SK-N-SH (cell line): ENCODE measurements around the gene CDK6. TPM values are rescaled to one million over a fixed set of nuclear protein-coding genes. Genes with fewer than 3 reads are reported as not detected.

Source experiments
- CTCF ChIA-PET: fragments of 300-600, 350-600 bp; formaldehyde crosslinking; extraction: SDS; loops from one replicate; lab custom pipeline; 2021; lab: Yijun Ruan, JAX
- POLR2A ChIA-PET: fragments of 350-600 bp; sonication (Branson Sonifier 250); formaldehyde crosslinking; extraction: SDS; loops from one replicate; lab custom pipeline; 2020; ENCODE audit warnings: antibody characterized with exemption, inconsistent platforms; lab: Yijun Ruan, JAX
- DNase-seq: peaks from one replicate; pipeline ENCODE4 v3.0.0; 2012
- H2AFZ ChIP-seq: fragments of 200-600 bp; sonication (generic); 2 replicates; pipeline ENCODE4 v1.8.1; 2016; ENCODE audit warnings: antibody characterized with exemption, mild to moderate bottlenecking, low read depth
- H3F3A ChIP-seq: fragments of 200-600 bp; sonication (generic); replicated peaks from 2 replicates; pipeline ENCODE3; 2016; ENCODE audit warnings: antibody characterized with exemption, mild to moderate bottlenecking; ENCODE audit not compliant: insufficient read depth
- H3K27ac ChIP-seq, 2 experiments: fragments of 200-500 bp in 1 of 2; fragments of 200-600 bp in 1 of 2; sonication (Bioruptor generic) in 1 of 2; sonication (generic), shearing (Covaris generic) in 1 of 2; 2 replicates each; pipeline versions ENCODE4 v1.5.1 to v1.6.1; 2014 to 2016; ENCODE audit warnings: low read depth in 2 of 2, inconsistent platforms in 1 of 2, low read length in 1 of 2, mild to moderate bottlenecking in 1 of 2, mixed read lengths in 1 of 2
- H3K27me3 ChIP-seq: fragments of 200-600 bp; sonication (generic), shearing (Covaris generic); 2 replicates; pipeline ENCODE4 v1.6.1; 2016; ENCODE audit warnings: mixed run types; ENCODE audit not compliant: insufficient read depth
- H3K36me3 ChIP-seq, 2 experiments: fragments of 200-500 bp in 1 of 2; fragments of 200-600 bp in 1 of 2; sonication (Bioruptor generic) in 1 of 2; sonication (generic) in 1 of 2; replicated peaks in 1 of 2; 2 replicates each; pipeline versions ENCODE3 to v1.5.1; 2014 to 2016; ENCODE audit warnings: low read length in 1 of 2, mild to moderate bottlenecking in 1 of 2; ENCODE audit not compliant: insufficient read depth in 2 of 2, control insufficient read depth in 1 of 2
- H3K4me1 ChIP-seq, 2 experiments: fragments of 200-500 bp in 1 of 2; fragments of 200-600 bp in 1 of 2; sonication (Bioruptor generic) in 1 of 2; sonication (generic), shearing (Covaris generic) in 1 of 2; 2 replicates each; pipeline versions ENCODE4 v1.5.1 to v1.6.1; 2014 to 2016; ENCODE audit warnings: low read depth in 1 of 2, low read length in 1 of 2, mixed run types in 1 of 2; ENCODE audit not compliant: insufficient read depth in 2 of 2, control insufficient read depth in 1 of 2
- H3K4me2 ChIP-seq: fragments of 200-600 bp; sonication (generic), shearing (Covaris generic); 2 replicates; pipeline ENCODE4 v1.6.1; 2017; ENCODE audit warnings: mixed run types
- H3K4me3 ChIP-seq, 2 experiments: fragments of 200-500 bp in 1 of 2; fragments of 200-600 bp in 1 of 2; sonication (Bioruptor generic) in 1 of 2; sonication (generic), shearing (Covaris generic) in 1 of 2; 2 replicates each; pipeline versions ENCODE4 v1.5.1 to v1.8.1; 2014 to 2016; ENCODE audit warnings: low read depth in 2 of 2, inconsistent platforms in 1 of 2, low read length in 1 of 2, mild to moderate bottlenecking in 1 of 2, mixed read lengths in 1 of 2, moderate library complexity in 1 of 2
- H3K79me2 ChIP-seq: fragments of 200-600 bp; sonication (generic); 2 replicates; pipeline ENCODE4 v1.8.1; 2017; ENCODE audit warnings: mild to moderate bottlenecking; ENCODE audit not compliant: insufficient read depth
- H3K9ac ChIP-seq: fragments of 200-600 bp; sonication (generic); 2 replicates; pipeline ENCODE4 v1.6.1; 2017; ENCODE audit warnings: mixed run types
- H3K9me2 ChIP-seq: fragments of 200-600 bp; sonication (generic); 2 replicates; pipeline ENCODE4 v1.6.1; 2017; ENCODE audit warnings: mixed run types
- H3K9me3 ChIP-seq: fragments of 200-600 bp; sonication (generic); 2 replicates; pipeline ENCODE4 v1.6.1; 2017; ENCODE audit warnings: mixed run types, mild to moderate bottlenecking, moderate library complexity
- H4K20me1 ChIP-seq: fragments of 200-600 bp; sonication (generic); 2 replicates; pipeline ENCODE4 v1.6.1; 2017; ENCODE audit warnings: mild to moderate bottlenecking, mixed run types; ENCODE audit not compliant: insufficient read depth
- CHD2 ChIP-seq: fragments of 150-350 bp; IDR thresholded peaks from 2 replicates; pipeline ENCODE4 v1.6.1; 2018; ENCODE audit warnings: low read length; ENCODE audit not compliant: partially characterized antibody
- ELF1 ChIP-seq: IDR thresholded peaks from 2 replicates; pipeline ENCODE4 v1.4.0; 2012
- EZH2phosphoT487 ChIP-seq: fragments of 200-600 bp; sonication (generic); IDR thresholded peaks from 2 replicates; pipeline ENCODE4 v1.6.1; 2017; ENCODE audit warnings: low read depth, mixed run types, mild to moderate bottlenecking, antibody characterized with exemption, moderate library complexity, borderline replicate concordance
- FOXM1 ChIP-seq: IDR thresholded peaks from 2 replicates; pipeline ENCODE4 v1.4.0; 2012; ENCODE audit warnings: low read depth, mild to moderate bottlenecking
- GATA2 ChIP-seq: sonication (generic); formaldehyde crosslinking; IDR thresholded peaks from 2 replicates; pipeline ENCODE4 v1.5.0; 2020; ENCODE audit warnings: mild to moderate bottlenecking, missing genetic modification reagents
- JUND ChIP-seq: IDR thresholded peaks from 2 replicates; pipeline ENCODE4 v1.4.0; 2012
- MXI1 ChIP-seq: IDR thresholded peaks from 2 replicates; pipeline ENCODE4 v1.6.1; 2012; ENCODE audit warnings: mild to moderate bottlenecking, low read depth, low read length, improper control_type of control experiment
- NFIC ChIP-seq: IDR thresholded peaks from 2 replicates; pipeline ENCODE4 v1.4.0; 2012; ENCODE audit warnings: borderline replicate concordance
- NRF1 ChIP-seq: IDR thresholded peaks from 2 replicates; pipeline ENCODE4 v1.6.1; 2012; ENCODE audit warnings: low read depth, mild to moderate bottlenecking, low read length
- RAD21 ChIP-seq: IDR thresholded peaks from 2 replicates; pipeline ENCODE4 v1.6.1; 2012; ENCODE audit warnings: mild to moderate bottlenecking, low read length
- RFX5 ChIP-seq: IDR thresholded peaks from 2 replicates; pipeline ENCODE4 v1.6.1; 2012; ENCODE audit warnings: mild to moderate bottlenecking, improper control_type of control experiment, low read length
- SIN3A ChIP-seq: IDR thresholded peaks from 2 replicates; pipeline ENCODE4 v1.6.1; 2012; ENCODE audit warnings: low read depth, mild to moderate bottlenecking, low read length, moderate library complexity, borderline replicate concordance
- TCF12 ChIP-seq: IDR thresholded peaks from 2 replicates; pipeline ENCODE4 v1.4.0; 2012
- YY1 ChIP-seq: IDR thresholded peaks from 2 replicates; pipeline ENCODE4 v1.4.0; 2012; ENCODE audit warnings: low read depth, mild to moderate bottlenecking
- WGBS: methylation state at CpG from one replicate; pipeline ENCODE4 v1.1.6; 2017; ENCODE audit warnings: low lambda C conversion rate; 5-methylcytosine and 5-hydroxymethylcytosine counted together
- polyA plus RNA-seq, 3 experiments: library from polyadenylated mRNA; depleted of rRNA; stranded (reverse); fragments of >200 nt; gene quantifications; 2 replicates each; pipeline ENCODE4 v1.2.3, GENCODE V29; 2012
- TF ChIP-seq, protein P1 (sequence below): IDR thresholded peaks from 2 replicates; pipeline ENCODE4 v1.4.0; 2012; ENCODE audit warnings: low read depth
- TF ChIP-seq, protein P2 (sequence below): fragments of 200-600 bp; sonication (generic); IDR thresholded peaks from 2 replicates; pipeline ENCODE4 v1.6.1; 2017; ENCODE audit warnings: antibody characterized with exemption, mild to moderate bottlenecking, moderate library complexity
- TF ChIP-seq, protein P3 (sequence below): fragments of 150-350 bp; IDR thresholded peaks from 2 replicates; pipeline ENCODE4 v1.6.1; 2017; ENCODE audit warnings: antibody characterized with exemption, low read length, low read depth, borderline replicate concordance
- TF ChIP-seq, protein P4 (sequence below): IDR thresholded peaks from 2 replicates; pipeline ENCODE4; 2012

The CDK6 gene
- polyA plus RNA-seq, 1 of the 3 experiments (the other 2 are of a cell fraction), result 30.3 TPM

DNA sequence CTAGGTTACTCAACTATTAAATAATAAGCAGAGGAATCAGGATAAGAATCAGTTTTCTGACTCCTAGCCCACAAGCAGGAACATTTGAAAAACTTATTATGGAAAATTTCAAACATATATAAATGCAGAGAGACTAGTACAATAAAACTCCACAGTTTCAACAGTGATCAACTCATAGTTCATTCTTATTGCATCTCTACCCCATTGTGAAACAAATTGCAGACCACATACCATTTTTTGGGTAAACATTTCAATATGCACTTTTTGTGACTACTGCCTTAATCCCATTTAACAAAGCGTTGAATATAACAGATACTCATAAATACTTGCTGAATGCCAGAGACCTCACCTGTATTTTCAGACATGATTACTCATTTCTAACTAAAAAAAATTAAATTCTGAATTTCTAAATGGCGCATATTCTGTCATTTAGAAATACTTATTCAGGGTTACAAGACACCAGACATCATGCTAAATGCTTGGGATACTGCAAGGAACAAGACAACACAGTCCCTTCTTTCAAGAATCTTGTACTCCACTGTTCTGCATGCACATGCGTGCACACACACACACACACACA, 11.4 kb downstream of the CDK6 start:
- Histone ChIP-seq H3K4me2 (peak overlapping the region; percentile 15; the same call in 1 of the 2 replicates), H3K4me1 (peaks cover 17 to 28% of the 10 kb centered on the region in 2 experiments; a peak in 3 of 4 replicates), H3K9me3 (no peaks in the 10 kb centered on the region), H3K79me2 (peaks cover 100% of the 10 kb centered on the region), H3K27ac (peak overlapping the region in 1 of 2 experiments; percentile 29; a peak in 2 of 4 replicates), H3K27me3 (no peaks in the 10 kb centered on the region), H3F3A (peaks cover 27% of the 10 kb centered on the region), H2AFZ (no peak overlapping the region), H3K9me2 (no peaks in the 10 kb centered on the region), H3K4me3 (no peak overlapping the region), H4K20me1 (peaks cover 75% of the 10 kb centered on the region), H3K36me3 (peaks cover 49 to 85% of the 10 kb centered on the region in 2 experiments), H3K9ac (no peak overlapping the region)
- WGBS, result 94% methylated on average over 3 of the region's 3 CpGs
- no peak for DNase-seq
- POLR2A ChIA-PET, result no interaction called here
- CTCF ChIA-PET, result interaction anchor here (0.6 to 5.3 kb wide), 4 partner anchors 8 to 204 kb away, joined by 3 to 39 read pairs (median 6); no protein-coding TSS in a partner anchor
- TF ChIP-seq RFX5 (no peak), TCF12 (no peak), MXI1 (no peak), NRF1 (no peak), NFIC (no peak), EZH2phosphoT487 (no peak), RAD21 (no peak), JUND (no peak), ELF1 (no peak), CHD2 (no peak), SIN3A (no peak), YY1 (no peak), GATA2 (CRISPR knock-in tag) (no peak), FOXM1 (no peak)
- TF ChIP-seq, protein P1, sequence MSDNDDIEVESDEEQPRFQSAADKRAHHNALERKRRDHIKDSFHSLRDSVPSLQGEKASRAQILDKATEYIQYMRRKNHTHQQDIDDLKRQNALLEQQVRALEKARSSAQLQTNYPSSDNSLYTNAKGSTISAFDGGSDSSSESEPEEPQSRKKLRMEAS, result no peak
- TF ChIP-seq, protein P2, sequence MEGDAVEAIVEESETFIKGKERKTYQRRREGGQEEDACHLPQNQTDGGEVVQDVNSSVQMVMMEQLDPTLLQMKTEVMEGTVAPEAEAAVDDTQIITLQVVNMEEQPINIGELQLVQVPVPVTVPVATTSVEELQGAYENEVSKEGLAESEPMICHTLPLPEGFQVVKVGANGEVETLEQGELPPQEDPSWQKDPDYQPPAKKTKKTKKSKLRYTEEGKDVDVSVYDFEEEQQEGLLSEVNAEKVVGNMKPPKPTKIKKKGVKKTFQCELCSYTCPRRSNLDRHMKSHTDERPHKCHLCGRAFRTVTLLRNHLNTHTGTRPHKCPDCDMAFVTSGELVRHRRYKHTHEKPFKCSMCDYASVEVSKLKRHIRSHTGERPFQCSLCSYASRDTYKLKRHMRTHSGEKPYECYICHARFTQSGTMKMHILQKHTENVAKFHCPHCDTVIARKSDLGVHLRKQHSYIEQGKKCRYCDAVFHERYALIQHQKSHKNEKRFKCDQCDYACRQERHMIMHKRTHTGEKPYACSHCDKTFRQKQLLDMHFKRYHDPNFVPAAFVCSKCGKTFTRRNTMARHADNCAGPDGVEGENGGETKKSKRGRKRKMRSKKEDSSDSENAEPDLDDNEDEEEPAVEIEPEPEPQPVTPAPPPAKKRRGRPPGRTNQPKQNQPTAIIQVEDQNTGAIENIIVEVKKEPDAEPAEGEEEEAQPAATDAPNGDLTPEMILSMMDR, result no peak
- TF ChIP-seq, protein P3, sequence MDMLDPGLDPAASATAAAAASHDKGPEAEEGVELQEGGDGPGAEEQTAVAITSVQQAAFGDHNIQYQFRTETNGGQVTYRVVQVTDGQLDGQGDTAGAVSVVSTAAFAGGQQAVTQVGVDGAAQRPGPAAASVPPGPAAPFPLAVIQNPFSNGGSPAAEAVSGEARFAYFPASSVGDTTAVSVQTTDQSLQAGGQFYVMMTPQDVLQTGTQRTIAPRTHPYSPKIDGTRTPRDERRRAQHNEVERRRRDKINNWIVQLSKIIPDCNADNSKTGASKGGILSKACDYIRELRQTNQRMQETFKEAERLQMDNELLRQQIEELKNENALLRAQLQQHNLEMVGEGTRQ, result no peak
- TF ChIP-seq, protein P4, sequence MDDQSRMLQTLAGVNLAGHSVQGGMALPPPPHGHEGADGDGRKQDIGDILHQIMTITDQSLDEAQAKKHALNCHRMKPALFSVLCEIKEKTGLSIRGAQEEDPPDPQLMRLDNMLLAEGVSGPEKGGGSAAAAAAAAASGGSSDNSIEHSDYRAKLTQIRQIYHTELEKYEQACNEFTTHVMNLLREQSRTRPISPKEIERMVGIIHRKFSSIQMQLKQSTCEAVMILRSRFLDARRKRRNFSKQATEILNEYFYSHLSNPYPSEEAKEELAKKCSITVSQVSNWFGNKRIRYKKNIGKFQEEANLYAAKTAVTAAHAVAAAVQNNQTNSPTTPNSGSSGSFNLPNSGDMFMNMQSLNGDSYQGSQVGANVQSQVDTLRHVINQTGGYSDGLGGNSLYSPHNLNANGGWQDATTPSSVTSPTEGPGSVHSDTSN, result no peak
